Endometrial microvascular endothelial cells (primary cell): ENCODE results near the gene FABP1. TPM values are rescaled to one million over a fixed set of nuclear protein-coding genes. Genes with fewer than 3 reads are reported as not detected.

Experiments used
- in situ Hi-C: cut with HindIII; loops from 2 replicates; pipeline ENCODE4 v1.10.0; 2017; ENCODE audit warnings: low sequenced_read_pairs, low pct_unique_long_range_greater_than_20kb; ENCODE audit errors: inconsistent ontology term
- total RNA-seq: library from RNA; depleted of rRNA; stranded (reverse); fragments of >200 nt; gene quantifications from one replicate; pipeline ENCODE4 v1.2.3, GENCODE V29; 2015; ENCODE audit errors: inconsistent ontology term

Gene FABP1
- total RNA-seq, 1 donor from 2014 or later: not detected

DNA sequence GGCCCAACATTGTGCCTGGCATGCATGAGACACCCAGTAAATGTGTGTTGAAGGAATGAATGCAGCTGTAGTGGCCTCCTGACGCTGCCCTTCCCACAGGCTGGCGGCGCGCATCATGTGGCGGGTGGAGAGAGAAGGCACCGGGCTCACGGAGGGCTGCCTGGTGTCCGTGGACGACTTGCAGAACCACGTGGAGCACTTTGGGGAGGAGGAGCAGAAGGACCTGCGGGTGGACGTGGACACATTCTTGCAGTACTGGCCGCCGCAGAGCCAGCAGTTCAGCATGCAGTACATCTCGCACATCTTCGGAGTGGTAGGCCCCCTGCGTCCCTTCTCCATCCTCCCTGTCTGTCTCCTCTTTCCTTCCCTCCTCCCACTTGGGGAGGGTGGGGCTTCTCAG, 40.1 kb downstream of the FABP1 start:
- in situ Hi-C loops: no loop called here

DNA sequence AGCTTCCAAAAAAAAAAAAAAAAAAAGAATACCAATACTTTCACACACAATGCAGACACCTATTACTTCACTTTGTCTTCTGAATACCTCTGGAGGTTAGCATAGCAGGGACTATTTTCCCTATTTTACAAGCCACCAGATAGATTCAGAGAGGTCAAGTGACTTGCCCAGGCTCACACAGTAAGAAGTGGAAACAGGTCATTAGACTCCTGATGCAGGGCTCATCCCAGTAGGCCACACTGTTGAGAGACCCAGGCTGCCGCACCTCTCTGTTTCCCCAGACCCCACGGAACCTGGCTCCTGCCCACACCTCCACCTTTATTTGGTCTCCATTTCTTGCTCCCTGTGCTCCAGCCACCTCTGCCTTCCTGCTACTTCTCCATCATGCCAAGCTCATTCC, 40.8 kb downstream of the FABP1 start:
- in situ Hi-C loops: no loop called here

DNA sequence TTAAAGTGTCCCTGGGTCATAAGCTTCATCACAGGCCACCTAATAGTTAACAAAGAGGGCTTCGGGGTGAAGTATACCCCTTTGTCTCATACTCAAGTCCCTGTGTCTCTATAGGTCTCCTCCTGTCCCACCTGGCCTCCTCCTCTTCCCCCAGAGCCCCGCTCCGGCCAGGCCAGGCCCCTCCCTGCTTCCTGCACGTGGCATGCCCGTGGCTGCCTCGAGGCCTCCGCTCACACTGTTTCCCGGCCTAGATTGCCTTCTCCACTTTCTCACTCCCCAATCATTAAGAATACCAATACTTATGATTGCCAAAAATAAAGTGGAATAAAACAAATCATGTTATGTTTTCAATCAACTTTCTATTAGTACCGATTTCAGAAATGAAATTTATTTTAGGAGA, 41.5 kb downstream of the FABP1 start:
- in situ Hi-C loops: no loop called here

DNA sequence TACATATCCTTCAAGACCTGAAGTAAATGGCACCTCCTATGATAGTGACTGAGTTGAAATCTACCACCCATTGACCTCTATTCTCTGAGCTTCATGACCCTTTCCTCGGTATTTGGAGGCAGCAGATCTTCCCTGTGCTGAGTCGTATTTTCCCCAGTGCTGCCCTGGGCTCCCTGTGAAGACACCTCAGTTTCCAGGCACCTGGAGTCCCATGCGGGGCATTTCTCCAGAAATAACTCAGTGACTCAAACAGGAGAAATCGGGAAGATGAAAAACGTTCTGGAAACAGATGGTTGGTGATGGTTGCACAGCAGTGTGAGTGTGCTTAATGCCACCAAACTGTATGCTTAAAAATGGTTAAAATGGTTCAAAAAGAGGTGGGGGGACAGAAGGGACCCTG, 42.3 kb downstream of the FABP1 start:
- in situ Hi-C loops: no loop called here

DNA sequence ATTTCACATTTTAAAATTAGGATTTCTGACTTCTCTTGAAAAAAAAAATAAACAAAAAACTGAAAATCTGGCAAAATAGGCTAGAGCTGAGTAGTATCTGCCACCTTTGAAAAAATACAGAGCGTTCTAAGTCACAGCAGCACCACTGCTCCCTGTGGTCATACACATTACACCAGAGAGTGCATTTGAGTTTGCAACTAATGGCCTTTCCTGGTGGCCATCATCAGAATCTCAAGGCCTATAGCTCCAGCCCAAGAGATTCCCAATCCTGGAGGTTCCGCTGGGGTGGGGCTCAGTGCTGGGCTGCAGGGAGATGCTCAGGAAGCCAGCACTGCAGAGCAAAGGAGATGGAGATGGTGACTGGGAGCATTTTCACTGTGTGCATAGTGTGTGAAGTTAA, 42.8 kb downstream of the FABP1 start:
- in situ Hi-C loops: no loop called here

DNA sequence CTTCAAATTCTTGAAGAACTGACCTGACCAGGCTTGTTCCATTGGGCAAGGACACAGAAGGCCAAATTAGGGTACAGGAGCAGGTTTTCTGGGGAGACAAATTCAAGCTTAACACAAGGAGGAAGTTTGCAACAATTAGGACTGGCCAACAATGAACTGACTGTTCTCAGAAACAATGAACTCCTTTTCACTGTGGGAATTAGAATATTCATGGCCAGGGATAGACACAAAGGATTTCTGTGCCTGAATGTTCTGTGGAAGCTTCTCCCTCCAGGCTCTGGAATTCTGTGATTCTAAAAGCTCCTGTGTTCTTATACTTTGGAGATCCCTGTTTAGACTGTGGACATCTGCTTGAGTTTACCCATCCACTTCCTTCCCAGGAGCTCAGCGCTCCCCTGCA, 45.1 kb downstream of the FABP1 start:
- in situ Hi-C loops: no loop called here

DNA sequence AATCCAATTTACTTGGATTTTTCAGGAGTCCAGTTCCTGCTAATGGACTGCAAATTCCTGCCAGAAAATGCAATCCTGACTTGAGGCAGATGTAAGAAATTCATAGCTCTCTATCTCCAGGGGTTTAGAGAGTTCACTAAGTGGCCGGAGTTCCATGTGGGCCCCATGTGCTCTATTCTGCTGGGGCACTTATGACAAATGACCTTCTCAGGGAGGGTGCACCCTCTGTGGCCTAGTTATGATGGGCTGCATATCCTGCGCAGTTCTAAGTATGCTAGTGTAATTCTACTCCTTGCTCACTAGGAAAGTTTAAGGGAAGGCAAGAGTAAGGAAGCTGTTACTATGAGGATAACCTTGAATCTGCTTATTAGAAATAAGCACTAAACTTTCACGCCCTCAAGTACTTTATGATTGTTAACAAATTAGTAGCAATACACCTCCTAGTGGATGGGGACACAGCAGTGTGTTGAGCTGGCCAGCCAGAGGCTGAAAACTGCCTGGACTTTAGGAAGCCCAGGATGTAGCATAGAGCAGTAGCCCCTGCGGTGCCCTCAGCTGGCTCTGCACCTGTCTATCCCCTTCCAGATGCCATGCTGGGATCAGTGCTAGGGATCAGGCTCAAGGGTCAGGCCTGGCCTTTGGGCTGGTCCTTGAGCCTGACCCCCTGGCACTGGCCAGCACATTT, 45.8 kb downstream of the FABP1 start:
- in situ Hi-C loops: no loop called here

DNA sequence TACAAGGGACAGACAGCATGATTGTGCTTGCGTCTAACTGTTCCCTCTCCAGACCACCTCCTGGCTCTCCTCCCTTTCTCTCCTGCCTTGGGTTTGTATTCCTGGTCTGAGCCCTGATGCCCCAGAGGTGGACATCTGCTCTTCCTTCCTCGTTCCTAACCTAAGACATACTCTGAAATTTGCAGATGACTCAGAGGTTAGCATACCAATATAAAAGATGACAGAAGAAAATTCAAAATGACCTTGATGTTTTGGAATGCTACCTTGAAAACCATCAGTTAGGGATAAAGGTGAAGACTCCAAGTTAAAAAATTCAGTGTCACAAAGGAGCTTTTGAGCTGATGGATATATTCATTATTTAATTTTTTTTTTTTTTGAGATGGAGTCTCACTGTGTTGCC, 47.3 kb downstream of the FABP1 start:
- in situ Hi-C loops: no loop called here

DNA sequence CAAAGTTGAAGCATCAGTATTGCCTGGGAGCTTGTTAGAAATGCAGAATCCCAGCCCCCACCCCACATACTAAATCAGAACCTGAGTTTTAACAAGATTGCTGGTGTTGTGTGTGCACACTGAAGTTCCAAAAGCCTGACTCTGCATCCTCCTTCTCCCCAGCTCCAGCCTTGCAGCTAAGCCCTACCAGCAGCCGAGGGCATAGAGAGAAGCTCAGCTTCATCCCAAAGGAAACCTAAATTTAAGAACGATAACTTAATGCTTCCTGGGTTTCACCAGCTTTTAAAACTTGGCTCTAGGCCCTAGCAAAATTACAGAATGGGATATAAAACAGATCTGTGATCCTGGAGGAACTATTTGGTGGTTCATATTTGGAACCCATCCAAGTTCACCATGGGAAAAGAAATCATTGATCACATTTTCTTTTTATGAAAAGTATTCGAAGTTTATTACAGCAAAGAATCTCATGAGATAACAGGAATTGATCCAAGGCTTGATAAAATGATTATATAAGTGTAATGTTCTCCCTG, 49.2 kb downstream of the FABP1 start:
- in situ Hi-C loops: no loop called here

DNA sequence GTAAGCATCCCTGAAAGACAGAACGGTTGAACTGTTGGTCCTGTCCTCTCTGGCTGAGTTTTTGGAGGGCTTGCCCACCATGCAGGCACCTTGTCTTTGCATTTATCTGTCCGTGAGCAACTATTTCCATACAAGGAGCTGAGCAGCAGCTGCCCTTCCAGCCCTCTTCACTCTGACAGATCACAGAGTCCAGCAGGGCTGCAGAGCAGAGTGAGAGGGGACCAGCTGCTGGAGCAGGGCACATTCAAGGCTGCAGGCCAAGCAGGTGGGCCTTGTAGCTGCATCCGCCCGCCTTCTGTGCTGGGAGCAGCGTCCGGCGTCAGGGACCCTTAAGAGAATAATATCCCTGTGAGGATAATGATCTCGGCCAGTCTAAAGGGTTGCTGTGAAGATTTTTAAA, 50.8 kb downstream of the FABP1 start:
- in situ Hi-C loops: no loop called here

DNA sequence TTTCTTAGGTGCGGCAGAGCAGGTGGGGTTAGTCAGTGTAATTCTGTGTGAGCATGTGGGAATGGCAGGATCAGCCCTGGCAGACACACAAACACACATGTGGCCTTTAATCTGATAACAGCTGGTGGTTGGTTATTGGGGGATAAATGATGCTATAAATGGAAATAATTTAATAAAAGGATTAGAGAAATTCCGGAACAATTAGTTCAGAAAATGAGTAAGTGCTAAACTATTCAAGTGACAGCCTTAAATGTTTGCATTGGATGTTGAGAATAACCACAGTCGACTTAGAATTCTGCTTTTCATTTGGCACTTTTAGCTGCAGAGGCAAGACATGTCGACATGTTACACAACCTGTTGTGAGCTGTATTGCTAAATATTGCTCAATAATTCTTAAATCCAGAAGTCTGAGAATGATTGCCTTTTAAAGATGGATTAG, 53.0 kb downstream of the FABP1 start:
- in situ Hi-C loops: no loop called here

DNA sequence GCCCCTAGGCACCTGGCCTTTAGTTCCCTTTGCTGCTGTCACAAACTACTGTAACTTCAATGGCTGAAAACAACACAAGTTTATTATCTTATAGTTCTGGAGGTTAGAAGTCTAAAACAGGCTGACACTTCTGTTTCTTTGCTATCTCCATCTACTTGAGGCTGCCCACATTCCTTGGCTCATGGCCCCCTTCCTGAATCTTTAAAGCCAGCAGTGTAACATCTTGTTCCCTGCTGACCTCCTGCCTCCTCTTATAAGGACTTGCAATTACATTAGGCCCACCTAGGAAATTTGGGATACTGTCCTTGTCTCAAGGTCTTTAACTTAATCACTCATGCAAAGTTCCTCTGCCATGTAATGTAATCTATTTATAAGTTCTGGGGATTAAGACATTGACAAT, 53.7 kb downstream of the FABP1 start:
- in situ Hi-C loops: no loop called here

Other genes with a start within 250 kb of the FABP1 start
- gene RNU2-63P, start 111.5 kb downstream of the FABP1 start, total RNA-seq: not detected
- gene KRCC1, start 72.3 kb downstream of the FABP1 start, total RNA-seq: 15.5 TPM
- gene SMYD1, start 60.2 kb downstream of the FABP1 start, total RNA-seq: not detected
- not detected for gene THNSL2, start 42.3 kb upstream of the FABP1 start, total RNA-seq